Skeletal muscle tissue (tissue), 4 donors: ENCODE data around the gene SKAP2. TPM values are rescaled to one million over a fixed set of nuclear protein-coding genes. Genes with fewer than 3 reads are reported as not detected.

Experiments
- H3K27ac ChIP-seq: one replicate; pipeline ENCODE4 v1.7.0; 2013; ENCODE audit warnings: mild to moderate bottlenecking, low read depth, low read length, inconsistent platforms
- H3K27me3 ChIP-seq, 3 donors: one replicate each; pipeline ENCODE4 v1.7.0; 2013; ENCODE audit warnings: low read length in 3 of 3; ENCODE audit not compliant: control insufficient read depth in 3 of 3, insufficient read depth in 3 of 3
- H3K36me3 ChIP-seq, 3 donors: one replicate each; pipeline ENCODE4 v1.7.0; 2013; ENCODE audit warnings: low read length in 3 of 3; ENCODE audit not compliant: control insufficient read depth in 3 of 3, insufficient read depth in 3 of 3
- H3K4me1 ChIP-seq, 3 donors: one replicate each; pipeline ENCODE4 v1.7.0; 2013; ENCODE audit warnings: low read length in 3 of 3, mild to moderate bottlenecking in 3 of 3; ENCODE audit not compliant: control insufficient read depth in 3 of 3, insufficient read depth in 3 of 3
- H3K4me3 ChIP-seq, 3 donors: one replicate each; pipeline ENCODE4 v1.7.0; 2013; ENCODE audit warnings: low read length in 3 of 3
- H3K9ac ChIP-seq, 3 donors: one replicate each; pipeline ENCODE4 v1.7.0; 2013; ENCODE audit warnings: low read length in 3 of 3, mild to moderate bottlenecking in 3 of 3, moderate library complexity in 2 of 3, low read depth in 1 of 3
- H3K9me3 ChIP-seq, 3 donors: one replicate each; pipeline ENCODE4 v1.7.0; 2013; ENCODE audit warnings: low read length in 3 of 3; ENCODE audit not compliant: control insufficient read depth in 3 of 3
- total RNA-seq: library from RNA; depleted of rRNA; stranded (reverse); fragments of >200 nt; gene quantifications from one replicate; pipeline ENCODE4 v1.2.3, GENCODE V29; 2014
- donor health status: Osteomylitis.

The SKAP2 gene
- total RNA-seq, 1 donor from 2014 or later: 4.2 TPM

GRCh38 chr7:26662646-26663045, 201.7 kb downstream of the SKAP2 start:
- Histone ChIP-seq H3K4me3 (no peak overlapping the region), H3K9ac (no peak overlapping the region), H3K36me3 (no peaks in the 10 kb centered on the region), H3K27ac (no peak overlapping the region), H3K9me3 (no peaks in the 10 kb centered on the region), H3K4me1 (peaks cover 0 to 6% (median 0%) of the 10 kb centered on the region in 3 donors), H3K27me3 (peaks cover 0 to 7% (median 0%) of the 10 kb centered on the region in 3 donors)

GRCh38 chr7:26659121-26659520, 205.3 kb downstream of the SKAP2 start:
- H3K36me3 ChIP-seq: no peaks in the 10 kb centered on the region
- no peak overlapping the region for H3K4me3 ChIP-seq
- H3K9ac ChIP-seq: no peak overlapping the region
- no peaks in the 10 kb centered on the region for H3K9me3 ChIP-seq
- H3K4me1 ChIP-seq: no peaks in the 10 kb centered on the region
- peaks cover 0 to 9% (median 0%) of the 10 kb centered on the region in 3 donors for H3K27me3 ChIP-seq
- H3K27ac ChIP-seq: no peak overlapping the region

GRCh38 chr7:26658389-26659084, 205.9 kb downstream of the SKAP2 start:
- H3K4me3 ChIP-seq: no peak overlapping the region
- no peaks in the 10 kb centered on the region for H3K9me3 ChIP-seq
- H3K27me3 ChIP-seq: peaks cover 0 to 10% (median 0%) of the 10 kb centered on the region in 3 donors

GRCh38 chr7:26657686-26658388, 206.6 kb downstream of the SKAP2 start:
- Histone ChIP-seq H3K27me3 (peaks cover 0 to 14% (median 0%) of the 10 kb centered on the region in 3 donors), H3K9me3 (no peaks in the 10 kb centered on the region), H3K4me3 (no peak overlapping the region), H3K27ac (no peak overlapping the region), H3K4me1 (no peaks in the 10 kb centered on the region), H3K36me3 (no peaks in the 10 kb centered on the region), H3K9ac (no peak overlapping the region)

More at GRCh38 chr7:26658389-26659084, 205.9 kb downstream of the SKAP2 start:
- Histone ChIP-seq H3K4me1 (no peaks in the 10 kb centered on the region), H3K27ac (no peak overlapping the region), H3K9ac (no peak overlapping the region), H3K36me3 (no peaks in the 10 kb centered on the region)

- no peaks in the 10 kb centered on the region for H3K4me1 ChIP-seq
- no peak overlapping the region for H3K27ac ChIP-seq
- no peaks in the 10 kb centered on the region for H3K36me3 ChIP-seq
- peaks cover 0 to 8% (median 0%) of the 10 kb centered on the region in 3 donors for H3K27me3 ChIP-seq
- H3K9ac ChIP-seq: no peak overlapping the region
- H3K9me3 ChIP-seq: no peaks in the 10 kb centered on the region
- no peak overlapping the region for H3K4me3 ChIP-seq
These were observed 207.2 kb downstream of the SKAP2 start for GRCh38 chr7:26657206-26657641.

- Histone ChIP-seq H3K36me3 (no peaks in the 10 kb centered on the region), H3K27me3 (peaks cover 0 to 7% (median 0%) of the 10 kb centered on the region in 3 donors), H3K4me3 (no peak overlapping the region), H3K9ac (no peak overlapping the region), H3K9me3 (no peaks in the 10 kb centered on the region), H3K27ac (no peak overlapping the region), H3K4me1 (no peaks in the 10 kb centered on the region)
These were observed 207.7 kb downstream of the SKAP2 start for GRCh38 chr7:26656735-26657134.

- H3K36me3 ChIP-seq: no peaks in the 10 kb centered on the region
- H3K9me3 ChIP-seq: no peaks in the 10 kb centered on the region
- H3K4me1 ChIP-seq: no peaks in the 10 kb centered on the region
- H3K27me3 ChIP-seq: peaks cover 0 to 7% (median 0%) of the 10 kb centered on the region in 3 donors
- H3K9ac ChIP-seq: no peak overlapping the region
- H3K27ac ChIP-seq: no peak overlapping the region
- no peak overlapping the region for H3K4me3 ChIP-seq
These were observed 208.6 kb downstream of the SKAP2 start for GRCh38 chr7:26655781-26656180.

- H3K9me3 ChIP-seq: no peaks in the 10 kb centered on the region
- H3K36me3 ChIP-seq: no peaks in the 10 kb centered on the region
- H3K4me1 ChIP-seq: no peaks in the 10 kb centered on the region
- no peak overlapping the region for H3K27ac ChIP-seq
- H3K4me3 ChIP-seq: no peak overlapping the region
- H3K27me3 ChIP-seq: peaks cover 0 to 7% (median 0%) of the 10 kb centered on the region in 3 donors
- H3K9ac ChIP-seq: no peak overlapping the region
These were observed 210.7 kb downstream of the SKAP2 start for GRCh38 chr7:26653430-26654399.

GRCh38 chr7:26652401-26653100, 211.8 kb downstream of the SKAP2 start:
- Histone ChIP-seq H3K36me3 (no peaks in the 10 kb centered on the region), H3K4me3 (no peak overlapping the region), H3K27me3 (peaks cover 0 to 7% (median 0%) of the 10 kb centered on the region in 3 donors), H3K9ac (no peak overlapping the region), H3K9me3 (no peaks in the 10 kb centered on the region), H3K27ac (no peak overlapping the region), H3K4me1 (no peaks in the 10 kb centered on the region)
